Heart left ventricle (tissue), 13 donors: Measurements from ENCODE around the gene SLC39A11.

Source experiments
- POLR2A ChIP-seq, 2 donors: fragments of 450-650 bp; IDR thresholded peaks; one replicate each; pipeline ENCODE4 v1.6.1; 2017; ENCODE audit warnings: antibody characterized with exemption in 2 of 2, mild to moderate bottlenecking in 2 of 2, moderate library complexity in 2 of 2
- TF ChIP-seq, protein P1 (sequence below), 12 donors: fragments of 200-600 bp; sonication (generic) in 4 of 12; IDR thresholded peaks; one replicate each; pipeline versions ENCODE4 v1.5.0 to v1.8.0; 2018 to 2022; ENCODE audit warnings: antibody characterized with exemption in 12 of 12, mild to moderate bottlenecking in 5 of 12
- donor health status: ischemic (EF 13 %, LVEDD 7.1; RV severe dilation, severe dysfunction).
- donor health status: DM: no; HTN: yes; CAD: no.
- donor health status: DM: no; HTN: no; CAD: no.
- donor health status: ischemic (EF 25% LVEDD 6.9; RV normal size, moderate dysfunction).
- donor health status: ischemic (EF 25% LVEDD 5.7; RV mildly dilated, moderate dysfunction).
- donor health status: ischemic (EF 35%, LVEDD 5.7; RV mildly dilated, moderate dysfunction).
- donor health status: nonischemic (EF 11% LVEDD 7.7; RV severe dilation, severe dysfunction).
- donor health status: DM: yes; HTN: yes; CAD: no.
- donor health status: PGD.
- donor health status: ischemic (EF 29% LVEDD 5.4; RV normal size, mild dysfunction).
- donor health status: nonischemic (EF 23%, LVEDD 6.1; RV moderate dilation, normal function).

DNA sequence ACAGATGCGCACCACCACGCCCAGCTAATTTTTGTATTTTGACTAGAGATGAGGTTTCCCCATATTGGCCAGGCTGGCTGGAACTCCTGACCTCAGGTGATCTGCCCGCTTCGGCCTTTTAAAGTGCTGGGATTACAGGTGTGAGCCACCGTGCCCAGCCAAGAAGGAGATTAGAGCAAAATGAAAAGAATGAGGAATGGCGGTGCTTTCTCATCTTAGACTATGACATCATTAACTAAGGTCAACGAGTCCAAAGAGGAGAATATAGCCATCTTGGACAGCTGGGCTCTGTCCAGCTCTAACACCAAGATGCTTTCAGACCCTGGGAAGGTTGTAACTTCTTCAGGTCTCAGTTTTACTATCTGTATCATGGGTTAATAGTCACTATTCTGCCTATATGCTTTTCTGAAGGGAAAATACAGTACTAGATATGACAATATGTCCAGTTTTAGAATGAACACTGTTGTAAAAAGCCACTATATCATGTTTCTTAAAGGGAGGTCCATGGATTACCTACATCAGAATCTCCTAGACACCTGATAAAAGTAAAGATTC is 76.7 kb downstream of the SLC39A11 start:
- TF ChIP-seq, protein P1, sequence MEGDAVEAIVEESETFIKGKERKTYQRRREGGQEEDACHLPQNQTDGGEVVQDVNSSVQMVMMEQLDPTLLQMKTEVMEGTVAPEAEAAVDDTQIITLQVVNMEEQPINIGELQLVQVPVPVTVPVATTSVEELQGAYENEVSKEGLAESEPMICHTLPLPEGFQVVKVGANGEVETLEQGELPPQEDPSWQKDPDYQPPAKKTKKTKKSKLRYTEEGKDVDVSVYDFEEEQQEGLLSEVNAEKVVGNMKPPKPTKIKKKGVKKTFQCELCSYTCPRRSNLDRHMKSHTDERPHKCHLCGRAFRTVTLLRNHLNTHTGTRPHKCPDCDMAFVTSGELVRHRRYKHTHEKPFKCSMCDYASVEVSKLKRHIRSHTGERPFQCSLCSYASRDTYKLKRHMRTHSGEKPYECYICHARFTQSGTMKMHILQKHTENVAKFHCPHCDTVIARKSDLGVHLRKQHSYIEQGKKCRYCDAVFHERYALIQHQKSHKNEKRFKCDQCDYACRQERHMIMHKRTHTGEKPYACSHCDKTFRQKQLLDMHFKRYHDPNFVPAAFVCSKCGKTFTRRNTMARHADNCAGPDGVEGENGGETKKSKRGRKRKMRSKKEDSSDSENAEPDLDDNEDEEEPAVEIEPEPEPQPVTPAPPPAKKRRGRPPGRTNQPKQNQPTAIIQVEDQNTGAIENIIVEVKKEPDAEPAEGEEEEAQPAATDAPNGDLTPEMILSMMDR (IDR thresholded peaks at IDR 0.05) = no peak
- no peak for TF ChIP-seq POLR2A (IDR thresholded peaks at IDR 0.05)
